Measurements from ENCODE around the gene ANKRD65.
"Not testable (repeated sequence)": the region's sequence is repeated elsewhere in the genome, so short reads cannot be mapped to it uniquely, and the experiment has no call there.

Gene ANKRD65

GRCh38 chr1:1421147-1421906 is at the start of gene ANKRD65:
TSS of gene ANKRD65 (minus strand) at chr1:1421276. CDS start at chr1:1421005, 271 bp downstream.
- no peak for TF ChIP-seq CTCF (IDR thresholded peaks at IDR 0.05; ENCODE audit: low read depth, low read length, missing control alignments)
- DNase-seq (ENCODE audit: low read depth), result no peak
- no peak within 1 kb of the TSS for H3K4me3 ChIP-seq (ENCODE audit: low read depth, low read length)

- not testable (repeated sequence) for DNase-seq (ENCODE audit: low read depth); H3K4me3 ChIP-seq (ENCODE audit: low read depth, low read length)
These were observed 47.3 kb upstream of the ANKRD65 start for GRCh38 chr1:1468196-1468985.

- no peak for DNase-seq (ENCODE audit: low read depth)
- TF ChIP-seq CTCF (IDR thresholded peaks at IDR 0.05; ENCODE audit: low read depth, low read length, missing control alignments), result no peak
- no peak overlapping the region for H3K4me3 ChIP-seq (ENCODE audit: low read depth, low read length)
These were observed 42.2 kb upstream of the ANKRD65 start for GRCh38 chr1:1463312-1463711.

- no peak for TF ChIP-seq CTCF (IDR thresholded peaks at IDR 0.05; ENCODE audit: low read depth, low read length, missing control alignments)
- H3K4me3 ChIP-seq (ENCODE audit: low read depth, low read length), result peak overlapping the region; percentile 56
- DNase-seq (ENCODE audit: low read depth), result peak; percentile 40
These were observed 41.4 kb upstream of the ANKRD65 start for GRCh38 chr1:1462318-1462966.

- H3K4me3 ChIP-seq (ENCODE audit: low read depth, low read length), result peak overlapping the region; percentile 56
- peak; percentile 17 for TF ChIP-seq CTCF (IDR thresholded peaks at IDR 0.05; ENCODE audit: low read depth, low read length, missing control alignments)
- DNase-seq (ENCODE audit: low read depth), result no peak
These were observed 40.7 kb upstream of the ANKRD65 start for GRCh38 chr1:1461721-1462317.

GRCh38 chr1:1460540-1461130 is 39.6 kb upstream of the ANKRD65 start:
- no peak for TF ChIP-seq CTCF (IDR thresholded peaks at IDR 0.05; ENCODE audit: low read depth, low read length, missing control alignments)

GRCh38 chr1:1459711-1460110 is 38.6 kb upstream of the ANKRD65 start:
- DNase-seq (ENCODE audit: low read depth); H3K4me3 ChIP-seq (ENCODE audit: low read depth, low read length): not testable (repeated sequence)

More at GRCh38 chr1:1460540-1461130, 39.6 kb upstream of the ANKRD65 start:
- no peak for DNase-seq (ENCODE audit: low read depth)
- H3K4me3 ChIP-seq (ENCODE audit: low read depth, low read length), result no peak overlapping the region

- not testable (repeated sequence) for DNase-seq (ENCODE audit: low read depth); H3K4me3 ChIP-seq (ENCODE audit: low read depth, low read length)
These were observed 38.1 kb upstream of the ANKRD65 start for GRCh38 chr1:1459156-1459555.

GRCh38 chr1:1456683-1457255 is 35.7 kb upstream of the ANKRD65 start:
- DNase-seq (ENCODE audit: low read depth); H3K4me3 ChIP-seq (ENCODE audit: low read depth, low read length): not testable (repeated sequence)

GRCh38 chr1:1455934-1456333 is 34.9 kb upstream of the ANKRD65 start:
- H3K4me3 ChIP-seq (ENCODE audit: low read depth, low read length); DNase-seq (ENCODE audit: low read depth): not testable (repeated sequence)

All from GM12864 (cell line).